Nucleus accumbens (tissue), 56 donors: ENCODE data around the gene STAT1.
A peak's percentile ranks its signal among the peaks of the same experiment; 100 is the strongest.

Source experiments
- DNase-seq, 56 donors: peaks; one replicate each; lab custom pipeline; 2025; lab: John Stamatoyannopoulos, UW

Gene STAT1

DNA sequence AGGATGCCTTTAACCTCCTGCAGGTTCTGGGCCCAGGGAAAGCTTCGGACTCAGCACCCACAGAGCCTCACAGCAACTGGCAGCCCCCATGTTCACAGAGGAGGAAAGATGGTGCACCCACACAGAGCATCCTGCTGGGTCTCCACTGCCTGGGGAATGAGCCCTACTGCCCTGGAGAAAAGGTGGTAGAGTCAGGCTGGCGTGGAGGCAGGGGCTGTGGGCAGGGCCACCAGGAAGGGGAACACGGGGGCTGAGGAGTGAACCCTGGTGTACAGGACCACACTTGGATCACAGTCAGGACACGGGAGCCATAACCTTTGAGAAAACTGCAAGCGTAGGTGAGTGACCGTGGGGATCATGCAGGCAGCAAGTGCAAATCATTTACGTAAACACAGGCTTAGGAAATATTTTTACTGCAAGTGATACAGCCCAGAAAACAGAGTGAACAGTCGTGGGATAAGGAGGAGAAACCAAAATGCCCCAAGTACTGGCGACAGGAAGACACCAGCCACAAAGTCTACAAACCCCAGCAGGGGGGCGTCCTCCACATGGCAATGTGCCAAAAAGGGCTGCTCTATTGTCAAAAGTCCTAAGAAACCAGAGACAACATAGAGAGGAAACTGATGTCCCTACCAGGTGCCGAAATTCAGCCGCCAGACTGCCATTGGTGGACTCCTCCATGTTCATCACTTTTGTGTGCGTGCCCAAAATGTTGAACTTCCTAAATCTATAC, 27.6 kb downstream of the STAT1 start:
- DNase-seq = no peak

DNA sequence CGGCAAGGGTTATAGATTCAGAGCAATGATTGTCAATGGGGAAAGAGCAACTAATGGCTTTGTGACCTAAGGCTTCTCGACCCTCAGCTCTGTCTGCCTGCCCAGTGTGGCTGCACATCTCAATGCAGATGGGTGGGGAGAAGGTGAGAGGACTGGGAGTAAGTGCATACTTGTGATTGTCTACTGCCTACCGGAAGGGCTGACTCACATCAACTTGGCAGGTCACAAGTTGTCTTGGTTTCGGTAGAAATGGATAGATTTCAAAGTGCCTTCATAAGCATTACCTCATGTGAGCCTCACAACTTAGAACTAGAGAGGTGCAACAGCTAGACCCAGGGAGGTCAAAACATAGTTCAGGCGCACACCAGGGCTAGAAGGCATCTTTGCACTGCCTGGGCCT, 29.4 kb downstream of the STAT1 start:
- no peak for DNase-seq

DNA sequence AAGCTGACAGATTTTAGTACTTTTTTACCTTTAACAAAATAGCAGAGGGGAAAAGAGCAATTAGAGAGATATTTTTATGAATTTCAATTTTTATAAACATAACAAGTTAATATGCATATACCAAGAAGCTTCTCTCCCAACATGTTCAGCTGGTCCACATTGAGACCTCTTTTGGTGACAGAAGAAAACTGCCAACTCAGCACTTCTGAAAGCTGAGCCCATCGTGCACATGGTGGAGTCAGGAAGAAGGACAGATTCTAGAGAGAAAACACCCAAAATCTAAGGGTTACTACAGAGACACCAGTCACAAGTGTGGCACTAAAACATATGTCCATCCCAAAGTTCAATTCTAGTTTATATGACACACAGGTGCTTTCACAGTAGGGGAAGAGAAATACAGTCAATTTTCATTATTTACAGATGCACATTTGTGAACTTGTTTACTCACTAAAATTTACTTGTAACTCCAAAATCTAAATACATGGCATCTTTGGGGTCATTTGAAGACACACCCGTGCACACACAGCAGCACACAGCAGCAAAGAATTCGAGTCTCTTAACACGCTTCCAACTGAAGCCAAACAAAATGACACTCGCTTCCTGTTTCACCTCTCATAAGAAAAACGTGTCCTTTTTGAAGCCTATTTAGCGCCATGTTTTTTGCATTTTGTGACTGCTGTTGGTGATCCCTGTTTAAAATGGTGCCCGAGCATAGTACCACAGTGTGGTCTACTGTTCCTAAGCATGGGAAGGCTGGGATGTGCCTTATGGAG, 31.5 kb downstream of the STAT1 start:
- DNase-seq = no peak

DNA sequence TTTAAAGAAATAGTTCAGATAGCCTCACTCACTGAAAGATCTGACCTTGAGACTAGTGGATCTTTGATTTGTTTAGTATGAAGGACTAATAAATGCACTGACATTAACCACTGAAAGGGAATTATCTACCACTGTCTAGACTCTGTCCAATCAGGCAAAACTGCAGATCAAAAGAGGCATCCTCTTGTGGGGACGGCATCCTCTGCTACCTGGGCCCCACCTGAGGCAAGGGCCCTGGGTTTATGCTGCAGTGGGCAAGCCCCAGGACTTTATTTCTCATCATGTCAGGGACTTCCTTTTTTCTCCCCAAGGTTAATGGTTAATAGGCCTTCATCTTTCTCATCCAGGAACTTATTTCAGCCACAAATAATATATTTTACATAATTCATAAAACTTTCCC, 32.2 kb downstream of the STAT1 start:
- no peak for DNase-seq

DNA sequence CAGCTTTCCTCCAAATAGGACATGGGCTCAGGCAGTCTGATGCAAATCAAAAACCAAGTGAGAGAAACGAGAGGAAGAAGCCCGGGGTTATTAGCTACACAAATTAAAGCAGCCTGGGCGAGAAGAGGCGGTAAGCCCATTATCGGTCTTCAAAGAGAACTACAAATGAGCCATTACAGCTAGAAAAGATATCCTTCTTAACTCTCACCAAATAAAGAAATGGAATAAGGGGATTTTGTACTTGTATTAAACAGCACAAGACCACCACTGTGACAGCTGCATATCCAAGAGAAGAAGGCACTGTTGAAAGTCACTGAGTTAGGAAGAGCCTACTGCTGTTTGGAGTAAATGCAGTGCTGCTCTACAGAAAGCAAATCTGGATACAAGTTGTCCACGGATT, 32.6 kb downstream of the STAT1 start:
- no peak for DNase-seq

DNA sequence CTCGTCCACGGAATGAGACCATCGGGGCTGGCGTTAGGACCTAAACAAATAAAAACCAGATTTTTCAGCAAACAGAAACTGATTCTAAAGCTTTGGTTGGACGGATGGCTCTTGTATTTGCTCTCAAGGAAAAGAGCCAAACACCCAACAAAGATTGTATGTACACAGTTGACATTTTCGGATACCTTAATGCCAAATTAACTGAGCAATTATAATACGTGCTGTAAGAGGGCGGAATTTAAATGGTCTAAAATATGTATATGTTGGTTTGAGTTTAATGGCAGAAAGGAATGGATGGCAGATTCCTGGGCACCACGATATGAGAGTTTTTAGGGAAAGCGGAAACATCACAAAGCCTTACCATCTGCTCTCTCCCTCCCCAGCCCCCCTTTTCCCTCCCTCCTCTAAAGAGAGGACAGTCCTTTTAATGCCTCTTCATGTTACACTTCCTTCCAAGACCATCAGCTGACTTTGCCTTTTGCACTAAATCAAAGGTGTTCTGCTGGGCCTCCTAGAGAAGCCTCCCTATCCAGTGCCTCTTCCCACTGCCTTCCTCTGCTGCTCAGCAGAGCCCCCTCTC, 33.3 kb downstream of the STAT1 start:
- no peak for DNase-seq

DNA sequence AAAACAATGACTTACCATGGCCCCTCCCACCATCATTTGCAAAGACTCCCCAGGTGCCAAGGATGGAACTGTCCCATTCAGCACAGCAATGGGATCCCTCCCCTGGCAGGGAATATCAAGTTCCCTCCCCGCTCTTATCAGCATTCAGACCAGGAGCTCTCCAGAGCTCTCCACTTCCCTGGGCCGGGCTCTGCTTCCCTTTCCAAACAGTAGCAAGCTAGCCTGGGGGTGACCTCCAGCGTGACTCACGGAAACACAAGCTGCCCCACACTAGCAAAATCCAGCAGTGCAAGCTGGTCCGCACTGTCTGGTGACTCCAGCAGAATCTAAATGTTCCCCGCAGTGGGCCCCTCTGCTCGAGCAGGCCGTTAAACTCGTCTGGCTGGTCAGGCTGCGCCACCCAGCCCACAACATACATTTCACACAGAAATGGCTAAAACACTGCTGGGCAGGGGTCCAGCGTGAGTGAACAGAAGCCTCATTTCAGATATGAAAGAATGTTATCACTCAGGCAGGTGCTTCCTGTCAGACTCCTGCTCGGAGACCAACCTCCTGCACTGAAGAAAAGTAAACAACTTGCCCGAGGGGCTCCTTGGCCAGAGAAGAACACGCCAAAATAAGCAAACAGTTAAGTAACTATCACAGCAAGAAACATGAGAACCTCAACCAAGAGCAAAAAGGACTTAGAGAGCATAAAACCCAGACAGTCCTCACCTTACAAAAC, 33.9 kb downstream of the STAT1 start:
- DNase-seq = no peak

DNA sequence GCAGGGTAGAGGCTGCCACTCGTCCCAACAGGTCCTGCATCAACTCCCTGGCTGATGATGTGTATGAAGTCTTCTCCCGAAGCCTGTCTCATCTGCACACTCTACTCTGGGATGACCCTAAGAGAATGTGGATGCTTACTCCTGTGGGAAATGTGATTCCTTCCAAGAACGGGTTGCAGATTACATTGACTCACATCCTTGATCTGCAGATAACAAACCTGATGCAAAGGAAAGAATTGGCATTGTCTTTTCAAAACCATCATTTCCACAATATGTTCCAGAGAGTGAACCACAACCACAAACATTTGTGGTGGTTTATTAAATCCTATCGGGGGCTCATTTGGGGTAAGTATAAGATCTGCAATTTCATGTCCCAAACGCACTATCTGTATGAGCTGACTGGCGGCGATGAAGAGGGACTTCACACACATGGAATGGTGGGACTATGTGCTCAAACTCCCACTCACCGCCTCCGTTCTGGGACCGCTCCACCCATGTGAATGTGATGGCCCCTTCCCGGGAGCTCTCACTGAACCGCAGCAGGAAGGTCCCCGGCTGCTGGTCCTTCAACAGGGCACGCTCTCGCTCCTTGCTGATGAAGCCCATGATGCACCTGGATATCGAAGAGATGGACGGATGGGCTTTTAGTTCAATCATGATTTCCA, 35.5 kb downstream of the STAT1 start:
- DNase-seq = no peak

DNA sequence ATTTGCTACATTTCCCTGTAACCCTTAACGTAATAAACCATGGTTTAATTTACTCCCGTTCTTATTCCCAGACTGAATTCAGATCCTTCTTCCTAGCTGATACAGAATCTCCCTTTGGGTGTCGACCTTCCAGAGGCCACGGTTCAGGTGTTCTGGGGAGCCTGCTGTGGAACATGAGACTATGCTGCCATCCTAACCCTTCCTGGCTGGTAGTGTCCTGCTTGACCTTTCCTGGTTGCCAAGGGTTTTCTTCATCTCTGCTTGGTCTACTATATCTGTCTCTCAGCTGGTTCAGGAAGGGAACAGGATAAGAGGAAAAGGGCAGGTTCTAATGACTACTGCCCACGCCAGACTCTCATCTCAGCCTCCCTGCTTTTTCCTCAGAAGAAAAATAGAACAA, 36.5 kb downstream of the STAT1 start:
- DNase-seq = no peak

DNA sequence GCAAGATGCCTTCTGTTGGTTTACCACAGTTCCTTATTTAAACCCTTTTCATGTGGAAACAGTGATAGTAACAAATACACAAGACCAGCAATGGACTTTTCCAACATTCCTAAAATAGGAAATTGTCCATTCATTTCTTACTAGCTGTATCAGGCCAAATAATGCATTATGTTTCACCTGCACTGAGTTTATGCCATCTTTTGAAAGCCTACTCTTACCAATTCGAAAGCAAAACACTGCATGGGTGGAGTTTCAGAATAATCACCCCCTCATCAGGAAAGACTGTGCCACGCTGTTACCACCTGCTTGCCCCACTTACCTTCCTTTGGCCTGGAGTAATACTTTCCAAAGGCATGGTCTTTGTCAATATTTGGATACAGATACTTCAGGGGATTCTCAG, 37.5 kb downstream of the STAT1 start:
- DNase-seq = no peak

DNA sequence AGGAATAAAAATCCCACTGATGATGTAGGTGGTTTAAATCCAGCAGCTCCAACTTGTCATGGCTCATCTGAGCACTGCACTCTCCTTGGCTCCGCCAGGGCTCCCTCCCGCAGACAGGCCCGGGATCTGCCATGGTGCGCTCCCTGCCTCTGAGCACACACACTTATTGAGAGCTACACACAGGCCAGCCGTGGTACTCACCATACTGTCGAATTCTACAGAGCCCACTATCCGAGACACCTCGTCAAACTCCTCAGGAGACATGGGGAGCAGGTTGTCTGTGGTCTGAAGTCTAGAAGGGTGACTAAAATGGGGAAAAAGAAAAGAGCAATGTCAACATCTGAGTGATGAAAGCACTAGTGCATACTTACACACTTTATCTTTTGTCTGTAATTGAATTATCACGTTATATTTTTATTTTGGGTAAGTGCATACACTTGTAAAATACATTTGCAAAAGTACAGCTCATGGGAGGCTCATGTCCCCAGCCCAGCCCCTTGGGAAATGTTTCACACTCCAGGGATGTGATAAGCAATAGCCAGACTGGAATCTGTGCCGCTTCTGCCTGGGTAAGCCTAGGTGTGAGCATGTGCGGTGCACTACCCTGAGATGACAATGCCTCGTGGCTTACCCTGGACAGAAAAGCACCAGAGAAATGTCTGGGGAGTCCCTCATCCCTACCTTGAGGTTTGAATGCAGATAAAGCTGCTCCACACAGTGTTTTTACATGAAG, 39.2 kb downstream of the STAT1 start:
- peak in 17 of 56 donors; percentile 8 to 58 (median 15) for DNase-seq

DNA sequence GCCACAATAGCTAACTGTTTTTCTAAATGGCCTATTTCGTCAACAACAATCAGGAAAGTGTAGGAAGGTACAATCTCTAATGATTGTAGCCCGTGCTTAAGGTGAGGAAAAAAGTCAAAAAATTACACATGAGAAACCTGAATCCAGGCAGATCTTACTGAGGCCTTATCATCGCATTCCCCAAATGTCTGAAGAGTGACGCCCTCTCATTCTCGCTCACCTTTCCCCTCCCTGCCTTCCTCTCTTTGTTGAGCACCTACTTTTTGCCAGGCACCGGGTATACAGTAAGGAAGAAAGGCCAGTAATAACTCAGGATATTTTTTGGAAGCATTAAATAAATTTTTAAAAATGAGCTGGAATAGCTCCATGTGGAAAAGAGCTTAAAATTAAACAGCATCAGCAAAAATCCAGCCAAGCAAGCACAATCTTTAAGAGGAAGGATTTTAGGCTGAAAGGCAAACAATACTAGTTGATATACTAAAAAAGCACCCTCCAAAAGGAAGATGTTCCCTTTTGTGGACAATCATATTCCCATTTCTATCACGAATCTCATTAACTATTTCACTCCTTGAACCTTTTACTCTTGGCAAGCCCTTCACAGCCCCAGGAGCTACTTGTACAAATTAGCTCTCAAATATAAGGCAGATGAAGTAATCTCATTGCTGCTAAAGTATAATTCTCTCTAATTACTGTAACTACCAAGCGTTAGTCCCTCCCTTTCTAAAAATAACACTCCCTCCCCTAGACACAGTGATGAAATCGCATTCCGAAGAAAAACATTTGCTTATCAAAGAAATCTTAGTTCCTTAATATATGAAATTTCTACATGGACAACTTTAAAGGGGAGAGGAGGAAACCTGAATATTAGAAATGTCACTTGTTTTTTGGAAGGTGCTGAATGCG, 40.0 kb downstream of the STAT1 start:
- DNase-seq = no peak

DNA sequence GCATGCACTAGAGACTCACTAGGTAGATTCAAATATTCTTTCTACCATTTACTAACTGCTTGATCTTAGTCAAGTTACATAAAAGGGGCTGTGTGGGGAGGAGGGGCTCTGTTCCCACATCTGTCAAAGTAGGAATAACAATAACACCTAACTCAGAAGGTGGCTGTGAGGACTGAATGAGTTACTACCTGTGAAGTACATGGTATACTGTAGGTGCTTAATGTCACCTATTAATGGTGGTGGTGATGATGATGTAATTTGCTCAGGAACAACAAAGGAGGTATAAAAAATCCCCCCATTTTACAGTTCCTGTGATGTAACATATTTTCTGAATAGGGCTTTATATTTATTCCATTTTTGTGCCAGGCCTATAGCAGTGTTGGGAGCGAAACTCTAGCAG, 40.7 kb downstream of the STAT1 start:
- DNase-seq = peak in 1 of 56 donors; percentile 9

DNA sequence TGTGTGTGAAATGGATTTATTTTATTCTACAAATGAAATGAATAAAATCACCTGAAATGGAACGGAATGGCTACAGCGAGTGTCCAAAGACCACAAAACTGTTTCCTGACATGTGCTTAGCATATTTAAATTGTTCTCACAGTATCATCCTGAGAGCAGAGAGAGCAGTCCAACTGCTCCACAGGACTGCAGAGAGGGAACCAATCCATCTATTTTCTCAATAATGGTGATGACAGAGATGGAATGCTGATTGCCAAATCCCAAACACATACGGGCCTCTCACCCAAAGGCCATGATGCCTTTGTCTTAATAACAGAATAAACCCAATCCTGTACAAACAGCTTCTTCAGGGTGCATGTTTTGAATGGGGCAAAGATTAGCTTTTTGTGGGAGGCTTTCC, 41.1 kb downstream of the STAT1 start:
- no peak for DNase-seq

DNA sequence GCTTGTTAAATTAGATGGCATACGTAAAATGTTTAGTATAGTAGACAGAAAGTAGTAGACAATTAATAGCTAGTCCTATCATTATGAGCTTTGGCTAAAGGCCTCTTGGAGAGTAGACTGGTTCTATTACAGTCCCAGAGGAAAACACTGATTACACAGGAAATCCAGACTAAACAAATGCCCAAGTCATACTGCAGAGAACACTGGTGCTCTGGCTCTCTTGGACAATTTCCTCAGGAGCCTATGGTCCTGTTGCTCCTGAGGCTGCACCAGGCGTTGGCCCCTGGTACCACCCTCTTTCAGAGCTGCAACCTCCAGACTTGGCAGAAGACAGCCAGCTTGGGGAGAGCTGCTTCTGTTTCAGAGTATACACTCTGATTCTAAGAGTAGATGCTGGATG, 41.8 kb downstream of the STAT1 start:
- no peak for DNase-seq

DNA sequence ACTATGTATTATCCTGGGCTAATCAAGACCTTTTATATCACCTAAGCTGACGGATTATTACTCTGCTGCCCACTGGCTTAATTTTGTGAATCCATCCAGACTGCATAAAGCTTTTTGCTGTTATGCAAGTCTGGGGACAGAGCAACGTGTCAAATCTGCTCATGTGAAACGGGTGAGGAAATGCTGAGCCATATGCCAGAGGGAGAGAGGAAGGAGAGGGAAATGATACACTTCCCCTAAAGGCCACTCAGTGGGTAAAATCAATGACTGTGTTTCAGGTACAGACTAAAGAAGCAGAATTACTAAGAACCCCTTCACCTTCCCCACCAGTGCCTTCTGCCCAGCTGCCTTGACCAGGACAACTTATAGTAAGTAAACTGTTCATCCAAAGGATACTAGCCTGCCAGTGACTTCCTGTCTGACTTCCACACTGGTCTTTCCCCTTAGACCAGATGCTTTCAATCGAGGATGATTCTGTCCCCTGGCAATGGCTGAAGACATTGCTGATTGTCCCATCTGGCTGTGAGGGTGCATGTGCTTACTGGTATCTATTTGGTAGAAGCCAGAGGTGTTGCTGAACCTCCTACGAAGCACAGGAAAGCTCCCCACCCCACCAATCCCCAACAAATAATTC, 43.0 kb downstream of the STAT1 start:
- DNase-seq = no peak

DNA sequence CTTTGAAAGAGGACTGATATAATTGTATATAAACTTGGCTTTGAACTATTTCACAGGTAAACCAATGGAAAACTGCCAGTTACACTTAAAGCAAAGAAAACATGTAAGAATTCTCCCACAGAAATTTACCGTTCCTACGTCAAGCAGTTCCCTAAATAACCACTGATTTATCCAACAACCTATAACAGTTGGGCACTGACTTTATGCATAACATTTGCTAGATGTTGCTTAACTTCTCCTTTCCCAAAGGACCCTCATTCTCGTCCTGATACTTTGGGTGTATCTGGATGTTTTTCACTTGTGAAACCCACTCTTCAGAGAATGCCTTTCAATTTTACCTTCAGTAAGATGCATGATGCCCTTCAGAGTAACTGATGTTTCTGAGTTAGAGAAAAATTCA, 43.8 kb downstream of the STAT1 start:
- DNase-seq = no peak

DNA sequence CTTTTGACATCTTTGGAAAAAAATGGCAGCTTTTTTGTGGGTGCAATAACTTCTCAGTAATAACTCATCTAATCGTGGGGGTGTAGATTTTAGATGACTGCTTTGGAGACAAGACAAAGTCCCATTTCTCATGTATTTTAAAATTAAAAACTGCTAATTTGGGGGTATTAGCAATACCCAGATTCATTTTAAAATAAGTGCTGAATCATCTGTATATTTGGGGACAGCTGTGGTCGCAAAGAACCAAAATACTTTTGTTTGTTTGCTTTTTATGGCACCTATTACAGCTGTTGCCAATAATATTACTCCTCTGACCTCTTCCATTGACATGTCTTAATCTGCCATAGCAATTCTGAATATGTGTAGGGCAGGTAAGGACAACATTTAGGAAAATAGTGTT, 45.4 kb downstream of the STAT1 start:
- DNase-seq = no peak
